GM18505 (cell line): ENCODE data around the gene PRKCE.
A peak's percentile ranks its signal among the peaks of the same experiment; 100 is the strongest.
"Not testable (repeated sequence)": the region's sequence is repeated elsewhere in the genome, so short reads cannot be mapped to it uniquely, and the experiment has no call there.

Experiments used
- ATAC-seq: cut with Tn5 transposase; IDR thresholded peaks from one replicate; pipeline ENCODE4 v1.9.1; 2021; ENCODE audit not compliant: unreplicated experiment
- POLR2A ChIP-seq: IDR thresholded peaks from 4 replicates; pipeline ENCODE4 v1.6.1; 2011; ENCODE audit warnings: borderline replicate concordance; ENCODE audit not compliant: insufficient read depth, insufficient read length; ENCODE audit errors: extremely low read depth

Gene PRKCE

GRCh38 chr2:45851576-45852304 lies 200.3 kb downstream of the PRKCE start:
- ATAC-seq, result no peak
- no peak for TF ChIP-seq POLR2A

GRCh38 chr2:45852450-45853150 lies 201.1 kb downstream of the PRKCE start:
- peak; percentile 68 for ATAC-seq

GRCh38 chr2:45855374-45855773 lies 203.9 kb downstream of the PRKCE start:
- no peak for TF ChIP-seq POLR2A
- ATAC-seq, result no peak

More at GRCh38 chr2:45852450-45853150, 201.1 kb downstream of the PRKCE start:
- TF ChIP-seq POLR2A, result no peak

- ATAC-seq, result no peak
Observed at GRCh38 chr2:45856391-45857274, 205.2 kb downstream of the PRKCE start.

DNA sequence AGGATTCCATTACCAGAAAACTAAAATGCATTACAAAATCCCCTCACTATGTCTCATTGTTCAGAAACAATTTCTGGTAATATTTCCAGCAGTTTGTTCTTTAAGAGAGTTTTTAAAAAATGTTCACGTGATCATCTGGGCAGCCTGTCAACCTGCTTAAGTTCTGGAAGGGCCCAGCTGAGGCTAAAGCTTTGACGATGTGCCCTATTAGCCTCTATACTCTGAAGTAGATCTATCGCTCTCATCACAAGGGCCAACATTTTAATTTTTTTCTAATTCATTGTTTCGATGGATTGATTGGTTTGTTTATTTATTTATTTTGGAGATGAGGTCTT lies 205.8 kb downstream of the PRKCE start:
- ATAC-seq, result no peak
- TF ChIP-seq POLR2A, result no peak

More at GRCh38 chr2:45856391-45857274, 205.2 kb downstream of the PRKCE start:
- no peak for TF ChIP-seq POLR2A

DNA sequence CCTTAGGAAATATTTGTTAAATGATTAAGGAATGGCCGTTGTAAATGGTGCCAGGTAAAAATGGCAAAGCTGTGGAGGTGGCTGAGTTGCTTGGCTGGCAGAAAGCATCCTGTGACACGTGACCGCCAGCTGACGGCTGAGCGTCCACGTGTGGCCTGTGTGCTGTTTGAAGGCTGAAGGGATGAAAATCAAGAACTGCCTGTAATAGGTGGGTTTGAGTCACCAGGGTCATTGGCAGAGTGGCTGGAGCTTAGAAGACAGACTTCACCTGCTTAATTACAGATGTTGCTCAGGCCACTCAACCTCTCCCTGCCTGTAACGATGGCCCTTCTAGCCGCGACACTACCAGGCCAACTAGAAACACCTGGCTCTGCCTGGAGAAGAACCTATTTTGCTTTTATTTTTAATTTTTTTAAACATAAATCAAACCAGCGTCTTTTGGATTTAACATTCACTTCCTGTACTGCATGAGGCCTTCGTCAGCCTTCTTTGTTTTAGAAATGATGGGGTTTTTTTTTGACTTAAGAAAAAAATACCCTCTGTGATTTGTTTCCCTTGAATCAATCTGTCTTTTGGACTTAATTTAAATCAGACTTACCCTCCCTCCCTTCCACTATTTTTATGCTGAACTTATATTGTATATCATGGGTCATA lies 206.5 kb downstream of the PRKCE start:
- no peak for TF ChIP-seq POLR2A
- no peak for ATAC-seq

DNA sequence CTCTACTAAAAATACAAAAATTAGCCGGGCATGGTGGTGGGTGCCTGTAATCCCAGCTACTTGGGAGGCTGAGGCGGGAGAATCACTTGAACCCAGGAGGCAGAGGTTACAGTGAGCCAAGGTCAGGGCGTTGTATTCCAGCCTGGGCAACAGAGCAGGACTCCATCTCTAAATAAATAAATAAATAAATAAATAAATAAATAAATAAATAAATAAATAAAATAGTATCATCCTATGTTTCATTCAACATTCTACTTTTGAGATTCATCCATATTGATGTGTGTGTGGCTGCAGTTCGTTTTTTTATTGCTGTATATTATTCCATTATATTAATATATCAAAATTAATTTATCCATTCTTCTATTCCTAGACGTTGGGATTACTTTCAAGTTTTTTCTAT lies 207.4 kb downstream of the PRKCE start:
- ATAC-seq, result not testable (repeated sequence)

- no peak for TF ChIP-seq POLR2A
- ATAC-seq, result no peak
Observed at GRCh38 chr2:45859682-45860081, 208.2 kb downstream of the PRKCE start.

GRCh38 chr2:45860136-45861121 lies 209.0 kb downstream of the PRKCE start:
- TF ChIP-seq POLR2A, result no peak

DNA sequence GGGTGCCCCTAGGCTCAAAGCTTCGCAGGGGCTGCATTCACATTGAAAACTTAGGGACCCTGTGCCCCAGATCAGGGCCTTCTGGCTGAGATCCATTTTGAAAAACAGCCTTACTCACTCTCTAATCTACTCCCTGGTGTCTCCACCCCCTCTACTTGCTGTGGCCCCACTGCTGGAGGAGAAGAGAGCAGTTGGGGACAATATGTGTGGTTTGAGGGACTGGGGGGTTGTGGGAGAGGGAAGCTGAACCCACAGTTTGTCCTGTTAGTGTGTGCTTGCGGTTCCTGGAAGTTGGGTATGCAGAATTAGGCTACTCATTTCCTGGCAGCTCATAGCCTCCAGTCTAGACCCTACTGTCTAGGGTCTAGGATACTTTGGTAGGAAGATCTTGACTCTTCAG lies 211.4 kb downstream of the PRKCE start:
- no peak for ATAC-seq
- no peak for TF ChIP-seq POLR2A

More at GRCh38 chr2:45860136-45861121, 209.0 kb downstream of the PRKCE start:
- no peak for ATAC-seq

DNA sequence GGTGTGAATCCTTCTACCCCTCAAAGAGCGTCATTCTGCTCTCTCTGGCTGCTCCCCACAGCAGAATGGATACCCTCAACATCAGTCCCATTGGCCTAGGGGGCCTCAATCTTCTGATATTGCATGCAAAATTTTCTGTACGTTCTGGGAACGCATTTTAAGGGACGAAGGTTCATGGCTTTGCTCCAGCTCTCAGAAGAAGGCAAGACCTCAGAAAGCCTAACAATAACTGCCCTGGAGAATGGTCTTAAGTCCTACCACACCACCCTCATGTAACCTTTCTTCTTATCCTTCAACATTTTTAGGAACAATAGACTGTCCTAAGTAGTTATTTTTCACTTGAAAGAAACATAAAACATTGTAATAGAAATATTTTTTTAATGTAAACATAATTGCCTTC lies 212.6 kb downstream of the PRKCE start:
- TF ChIP-seq POLR2A, result no peak
- no peak for ATAC-seq

DNA sequence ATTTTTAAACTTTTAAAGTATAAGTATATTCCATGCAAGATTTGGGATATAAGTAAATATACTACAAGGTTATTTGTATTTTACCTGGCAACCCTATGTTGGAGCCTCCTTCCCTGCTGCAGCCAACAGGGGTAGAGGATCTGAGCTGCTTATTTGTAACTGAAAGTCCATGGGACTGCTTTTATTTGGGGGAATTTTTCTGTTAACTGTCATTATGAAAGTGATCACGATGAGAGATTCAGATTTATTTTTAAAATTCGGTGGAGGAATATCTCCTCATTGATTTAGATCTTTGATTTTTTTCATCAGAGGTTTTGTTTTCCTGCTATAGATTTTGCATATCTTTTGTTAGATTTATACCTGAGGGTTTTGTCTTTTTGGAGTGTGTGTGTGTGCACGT lies 215.9 kb downstream of the PRKCE start:
- no peak for TF ChIP-seq POLR2A
- no peak for ATAC-seq
